ENCODE data around the gene ABCA2.

GRCh38 chr9:136958898-136959850, 68.9 kb downstream of the ABCA2 start:
- TF ChIP-seq POLR2A (IDR thresholded peaks at IDR 0.05) (no peak), CTCF (IDR thresholded peaks at IDR 0.05) (no peak)

Data from esophagus squamous epithelium (tissue), 4 donors.